Neural cell (in vitro differentiated cells): Measurements from ENCODE around the gene PANK4.

Source experiments
- CTCF ChIP-seq: fragments of 450-650 bp; IDR thresholded peaks from 2 replicates; pipeline ENCODE4 v1.5.1; 2014; ENCODE audit warnings: antibody characterized with exemption, mild to moderate bottlenecking, moderate library complexity; ENCODE audit not compliant: poor library complexity, severe bottlenecking
- EZH2 ChIP-seq: fragments of 200-600, 300-800 bp; shearing (Covaris generic), sonication (generic); IDR thresholded peaks from 2 replicates; pipeline ENCODE4 v1.6.1; 2014; ENCODE audit warnings: antibody characterized with exemption, low read length, borderline replicate concordance, mild to moderate bottlenecking; ENCODE audit not compliant: insufficient read depth, poor library complexity, severe bottlenecking
- MXI1 ChIP-seq: fragments of 450-650 bp; conservative IDR thresholded peaks from 2 replicates; pipeline ENCODE4 v1.6.1; 2014; ENCODE audit warnings: antibody characterized with exemption, mild to moderate bottlenecking; ENCODE audit not compliant: poor library complexity, severe bottlenecking
- RAD21 ChIP-seq: fragments of 450-650 bp; conservative IDR thresholded peaks from 2 replicates; pipeline ENCODE4 v1.6.1; 2014; ENCODE audit warnings: antibody characterized with exemption, mild to moderate bottlenecking, moderate library complexity
- TAF1 ChIP-seq: IDR thresholded peaks from 2 replicates; pipeline ENCODE4 v1.6.1; 2012; ENCODE audit warnings: low read depth

- TF ChIP-seq RAD21, result no peak
- TF ChIP-seq CTCF, result no peak
- no peak for TF ChIP-seq MXI1
- no peak for TF ChIP-seq EZH2
- TF ChIP-seq TAF1, result no peak
These were observed 10.3 kb downstream of the PANK4 start for GRCh38 chr1:2516124-2516523.
